ENCODE results near the gene ADH7.

DNA sequence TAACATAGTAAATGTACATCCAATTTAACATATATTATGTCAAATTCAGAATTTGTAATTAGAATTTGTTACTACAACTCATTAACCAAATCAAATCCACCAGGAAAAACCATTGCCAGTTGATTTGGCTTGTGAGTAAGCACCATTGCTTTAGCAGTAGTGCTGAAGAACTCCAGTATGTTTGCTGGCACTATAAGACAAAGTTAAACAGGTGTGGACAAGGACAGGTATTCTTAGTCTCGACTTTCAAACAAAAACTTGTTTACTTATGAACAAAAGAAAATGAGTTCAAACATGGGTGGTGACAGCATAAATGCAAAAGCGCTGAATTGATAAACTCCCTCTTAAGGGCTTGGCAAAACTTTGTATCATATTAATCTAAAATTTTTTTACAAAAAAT, 1.3 kb upstream of the ADH7 start:
- TF ChIP-seq POLR2A (IDR thresholded peaks at IDR 0.05; ENCODE audit: low read depth, low read length) (no peak), POLR2AphosphoS5 (IDR thresholded peaks at IDR 0.05; ENCODE audit: low read depth, low read length) (no peak)
